ENCODE results near the gene CHST9.

Gene CHST9

DNA sequence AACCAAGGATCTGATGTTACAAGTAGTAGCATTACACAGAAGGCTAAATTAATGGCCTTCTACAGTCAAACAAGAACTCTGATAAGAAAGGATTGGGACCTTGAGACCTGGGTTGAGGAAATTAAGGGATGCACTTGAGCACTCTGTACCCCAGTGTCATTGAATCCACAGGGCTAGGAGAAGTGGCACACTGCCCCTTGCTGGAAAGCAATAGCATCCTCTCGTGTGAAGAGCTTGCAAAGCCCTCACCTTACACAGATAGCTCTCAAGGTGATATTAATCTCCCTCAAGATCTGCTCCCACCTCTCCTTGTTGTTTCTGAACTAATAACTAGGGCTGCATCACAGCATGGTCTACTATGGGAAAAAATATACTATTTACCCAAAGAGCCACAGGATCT lies 26.5 kb upstream of the CHST9 start:
- WGBS, 2 experiments (ENCODE audit: insufficient coverage in 2 of 2), result 57 to 67% methylated on average over 1 of the region's 1 CpG
- Histone ChIP-seq H3K4me1 (ENCODE audit: control insufficient read depth, insufficient read depth, low read length, poor library complexity, severe bottlenecking) (no peaks in the 10 kb centered on the region), H3K27ac (ENCODE audit: low read depth, low read length, severe bottlenecking) (no peak overlapping the region), H3K36me3 (ENCODE audit: control insufficient read depth, insufficient read depth, low read length) (no peaks in the 10 kb centered on the region), H3K4me3 (ENCODE audit: extremely low read depth, insufficient read depth, low read length, poor library complexity, severe bottlenecking) (no peak overlapping the region), H3K9me3 (ENCODE audit: control insufficient read depth, low read length) (no peaks in the 10 kb centered on the region)

DNA sequence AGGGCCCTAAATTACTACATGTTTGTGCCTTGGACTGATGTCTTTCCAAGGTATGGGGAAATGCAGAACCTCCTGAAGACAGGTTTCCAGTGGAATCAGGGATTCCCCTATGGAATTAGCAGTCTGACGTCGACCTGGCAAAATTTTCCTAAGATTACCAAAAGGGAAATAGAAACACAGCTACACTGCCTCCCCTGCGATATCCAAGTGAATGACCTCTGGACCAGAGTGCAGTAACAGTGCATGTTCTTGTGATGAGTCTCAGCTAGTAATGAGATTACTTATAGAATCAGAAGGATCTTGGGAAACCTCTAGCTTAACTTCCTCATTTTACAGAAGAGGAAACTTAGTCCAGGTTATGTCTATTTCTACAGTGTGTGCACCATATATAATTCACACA lies 21.3 kb upstream of the CHST9 start:
- H3K4me1 ChIP-seq (ENCODE audit: control insufficient read depth, insufficient read depth, low read length, poor library complexity, severe bottlenecking), result no peaks in the 10 kb centered on the region
- no peak overlapping the region for H3K4me3 ChIP-seq (ENCODE audit: extremely low read depth, insufficient read depth, low read length, poor library complexity, severe bottlenecking)
- H3K36me3 ChIP-seq (ENCODE audit: control insufficient read depth, insufficient read depth, low read length), result no peaks in the 10 kb centered on the region
- H3K27ac ChIP-seq (ENCODE audit: low read depth, low read length, severe bottlenecking), result no peak overlapping the region
- H3K9me3 ChIP-seq (ENCODE audit: control insufficient read depth, low read length), result no peaks in the 10 kb centered on the region
- 83 to 100% methylated on average over 1 to 3 of the region's 3 CpGs for WGBS, 2 experiments (ENCODE audit: insufficient coverage in 2 of 2)

DNA sequence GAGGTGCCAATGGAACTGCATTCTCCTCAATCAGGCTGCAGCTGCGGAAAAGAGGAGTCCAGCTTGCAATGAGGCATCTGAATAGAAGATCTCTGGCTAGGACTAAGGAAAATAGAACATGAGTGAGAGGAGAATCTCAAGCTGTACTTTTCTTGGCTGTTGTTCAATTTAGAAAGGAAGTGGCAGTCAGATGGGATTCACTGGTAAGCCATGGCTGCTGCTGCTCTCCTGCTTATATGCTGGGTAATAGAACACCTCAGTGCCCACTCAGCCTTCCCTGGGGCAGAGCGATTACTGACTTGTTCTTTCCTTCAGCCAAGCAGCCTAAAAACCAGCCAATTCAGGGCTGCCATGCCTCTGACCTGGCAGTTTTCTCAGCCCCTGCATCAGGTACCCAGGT lies 17.6 kb upstream of the CHST9 start:
- 57 to 94% methylated on average over 1 to 2 of the region's 2 CpGs for WGBS, 2 experiments (ENCODE audit: insufficient coverage in 2 of 2)
- H3K4me3 ChIP-seq (ENCODE audit: extremely low read depth, insufficient read depth, low read length, poor library complexity, severe bottlenecking), result no peak overlapping the region
- H3K4me1 ChIP-seq (ENCODE audit: control insufficient read depth, insufficient read depth, low read length, poor library complexity, severe bottlenecking), result no peaks in the 10 kb centered on the region
- no peak overlapping the region for H3K27ac ChIP-seq (ENCODE audit: low read depth, low read length, severe bottlenecking)
- H3K9me3 ChIP-seq (ENCODE audit: control insufficient read depth, low read length), result no peaks in the 10 kb centered on the region
- no peaks in the 10 kb centered on the region for H3K36me3 ChIP-seq (ENCODE audit: control insufficient read depth, insufficient read depth, low read length)

DNA sequence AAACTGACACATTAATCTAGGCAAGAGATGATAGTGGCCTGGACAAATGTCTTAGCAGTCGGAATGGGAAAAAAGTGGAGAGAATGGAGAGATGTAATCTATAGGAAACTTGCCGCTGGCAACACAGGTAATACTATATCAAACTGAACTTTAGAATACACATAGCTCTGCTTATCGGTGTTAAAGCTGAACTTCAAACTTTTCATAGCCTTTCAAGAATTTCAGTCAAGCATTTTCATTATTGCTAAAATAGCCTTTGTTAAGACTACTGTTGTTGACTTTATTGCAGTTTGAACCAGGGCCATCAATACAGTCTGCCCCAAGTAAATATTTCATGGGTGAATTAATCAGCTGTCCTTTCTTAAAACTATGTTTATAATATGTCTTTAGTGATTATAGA lies 12.9 kb upstream of the CHST9 start:
- WGBS, 2 experiments (ENCODE audit: insufficient coverage in 2 of 2), result 90 to 93% methylated on average over 2 to 3 of the region's 3 CpGs
- no peaks in the 10 kb centered on the region for H3K9me3 ChIP-seq (ENCODE audit: control insufficient read depth, low read length)
- no peak overlapping the region for H3K27ac ChIP-seq (ENCODE audit: low read depth, low read length, severe bottlenecking)
- H3K4me3 ChIP-seq (ENCODE audit: extremely low read depth, insufficient read depth, low read length, poor library complexity, severe bottlenecking), result no peak overlapping the region
- H3K36me3 ChIP-seq (ENCODE audit: control insufficient read depth, insufficient read depth, low read length), result no peaks in the 10 kb centered on the region
- no peaks in the 10 kb centered on the region for H3K4me1 ChIP-seq (ENCODE audit: control insufficient read depth, insufficient read depth, low read length, poor library complexity, severe bottlenecking)

DNA sequence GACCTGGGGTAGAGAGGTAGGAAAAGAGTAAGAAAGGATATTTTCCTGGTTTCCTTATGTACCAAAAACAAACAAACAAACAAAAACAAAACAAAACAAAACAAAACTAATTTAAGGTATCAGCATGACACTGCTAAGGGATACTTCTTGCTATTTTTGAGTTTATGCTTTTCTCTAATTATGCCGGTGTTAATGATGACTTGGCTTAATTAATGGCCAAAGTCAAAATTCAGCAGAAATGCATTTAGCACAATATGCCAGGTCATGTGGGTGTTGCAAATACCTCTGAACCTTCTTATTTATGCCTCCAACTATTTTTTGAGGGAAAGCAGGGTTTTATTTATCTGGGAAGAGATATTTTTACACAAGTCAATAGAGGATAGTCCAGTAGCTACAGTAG lies 3.2 kb upstream of the CHST9 start:
- H3K9me3 ChIP-seq (ENCODE audit: control insufficient read depth, low read length), result no peaks in the 10 kb centered on the region
- no peaks in the 10 kb centered on the region for H3K4me1 ChIP-seq (ENCODE audit: control insufficient read depth, insufficient read depth, low read length, poor library complexity, severe bottlenecking)
- H3K27ac ChIP-seq (ENCODE audit: low read depth, low read length, severe bottlenecking), result no peak overlapping the region
- no peak overlapping the region for H3K4me3 ChIP-seq (ENCODE audit: extremely low read depth, insufficient read depth, low read length, poor library complexity, severe bottlenecking)
- 100% methylated on average over 1 of the region's 1 CpG; no CpG with 5 or more reads in 1 of the 2 experiments for WGBS, 2 experiments (ENCODE audit: insufficient coverage in 2 of 2)
- no peaks in the 10 kb centered on the region for H3K36me3 ChIP-seq (ENCODE audit: control insufficient read depth, insufficient read depth, low read length)

DNA sequence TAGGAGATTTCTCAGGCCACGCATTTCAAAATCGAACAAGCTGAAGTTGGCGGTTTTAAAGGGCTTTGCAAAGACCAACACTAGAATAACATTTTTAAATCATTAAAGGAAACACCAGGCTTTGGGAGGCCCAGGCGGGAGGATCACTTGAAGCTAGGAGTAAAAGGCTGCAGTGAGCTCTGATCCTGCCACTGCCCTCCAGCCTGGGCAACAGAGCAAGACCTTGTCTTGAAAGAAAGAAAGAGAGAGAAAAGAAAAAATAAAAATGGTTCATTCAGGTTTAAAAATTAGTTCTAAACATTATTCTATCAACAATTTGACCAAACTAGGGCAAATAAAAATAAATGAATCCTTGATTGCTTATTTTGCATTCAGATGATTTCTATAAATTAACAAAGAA lies 789 bp upstream of the CHST9 start:
- no peaks in the 10 kb centered on the region for H3K4me1 ChIP-seq (ENCODE audit: control insufficient read depth, insufficient read depth, low read length, poor library complexity, severe bottlenecking)
- H3K27ac ChIP-seq (ENCODE audit: low read depth, low read length, severe bottlenecking), result no peak overlapping the region
- 82 to 90% methylated on average over 2 to 4 of the region's 4 CpGs for WGBS, 2 experiments (ENCODE audit: insufficient coverage in 2 of 2)
- no peaks in the 10 kb centered on the region for H3K9me3 ChIP-seq (ENCODE audit: control insufficient read depth, low read length)
- no peaks in the 10 kb centered on the region for H3K36me3 ChIP-seq (ENCODE audit: control insufficient read depth, insufficient read depth, low read length)
- no peak overlapping the region for H3K4me3 ChIP-seq (ENCODE audit: extremely low read depth, insufficient read depth, low read length, poor library complexity, severe bottlenecking)

DNA sequence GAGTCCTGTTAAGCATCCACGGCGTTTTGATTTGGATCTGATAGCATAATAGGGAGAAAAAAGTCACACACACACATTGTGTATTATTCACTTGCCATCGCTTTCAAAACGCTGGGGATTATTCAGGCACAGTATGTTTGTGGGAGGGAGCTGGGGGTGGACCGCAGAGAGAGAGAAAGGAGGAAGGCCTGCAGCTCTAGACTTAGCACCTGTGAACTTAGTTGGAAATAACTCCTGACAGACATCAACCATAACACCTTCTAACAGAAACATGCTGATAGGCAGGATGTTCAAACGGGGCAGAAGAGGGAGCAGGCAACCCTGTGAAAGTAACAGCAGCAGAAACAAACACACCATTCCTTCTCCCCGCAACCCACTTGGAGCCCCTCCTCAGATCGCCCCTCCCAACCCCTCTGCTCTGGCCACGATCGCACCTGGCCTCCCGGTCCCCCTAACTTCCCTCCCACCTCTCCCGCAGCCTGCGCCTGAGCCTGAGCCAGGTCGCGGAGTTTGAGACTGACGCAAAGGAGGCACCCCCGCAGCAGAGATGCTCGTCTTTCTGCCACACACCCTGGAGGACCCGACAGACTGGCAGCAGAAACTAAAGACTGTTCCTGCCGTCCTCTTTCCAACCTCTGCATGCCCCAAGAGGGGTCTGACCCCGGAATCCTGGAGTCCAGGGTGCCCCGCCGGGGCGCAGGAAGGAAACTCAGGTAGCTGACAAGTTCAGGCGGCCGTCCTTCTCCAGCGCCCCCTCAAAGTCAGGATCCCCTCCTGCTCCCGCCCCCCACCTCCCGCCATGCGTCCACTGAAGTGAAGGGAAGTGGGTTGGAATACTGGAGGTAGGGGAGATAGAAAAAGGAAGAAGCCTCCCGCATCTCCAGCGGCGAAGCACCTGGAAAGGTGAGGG lies 738 bp downstream of the CHST9 start:
- Histone ChIP-seq H3K27ac (ENCODE audit: low read depth, low read length, severe bottlenecking) (no peak overlapping the region), H3K4me1 (ENCODE audit: control insufficient read depth, insufficient read depth, low read length, poor library complexity, severe bottlenecking) (no peaks in the 10 kb centered on the region), H3K4me3 (ENCODE audit: extremely low read depth, insufficient read depth, low read length, poor library complexity, severe bottlenecking) (peak overlapping the region; percentile 42), H3K36me3 (ENCODE audit: control insufficient read depth, insufficient read depth, low read length) (no peaks in the 10 kb centered on the region), H3K9me3 (ENCODE audit: control insufficient read depth, low read length) (no peaks in the 10 kb centered on the region)
- WGBS, 2 experiments (ENCODE audit: insufficient coverage in 2 of 2), result 1 to 4% methylated on average over 8 to 10 of the region's 33 CpGs

DNA sequence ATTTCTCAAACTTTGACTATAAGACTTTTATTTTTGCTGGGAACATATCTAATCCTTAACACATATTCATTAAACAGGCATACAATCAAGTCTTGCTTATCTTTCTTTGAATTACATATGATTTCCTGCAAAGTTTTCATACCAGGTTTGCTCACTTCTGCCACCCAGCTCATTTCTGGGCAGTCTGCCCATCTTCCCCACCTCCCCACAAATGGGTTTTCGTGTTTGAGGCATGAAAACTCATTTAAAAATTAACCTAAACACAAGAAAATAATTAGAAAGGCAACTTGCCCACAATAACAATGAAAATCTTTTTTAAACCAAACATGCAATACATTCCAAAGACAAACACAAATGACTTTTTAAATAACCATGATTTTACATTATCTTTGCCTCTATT lies 3.4 kb downstream of the CHST9 start:
- WGBS, 2 experiments (ENCODE audit: insufficient coverage in 2 of 2), result 100% methylated on average over 1 of the region's 1 CpG; no CpG with 5 or more reads in 1 of the 2 experiments
- no peaks in the 10 kb centered on the region for H3K9me3 ChIP-seq (ENCODE audit: control insufficient read depth, low read length)
- no peaks in the 10 kb centered on the region for H3K36me3 ChIP-seq (ENCODE audit: control insufficient read depth, insufficient read depth, low read length)
- H3K4me1 ChIP-seq (ENCODE audit: control insufficient read depth, insufficient read depth, low read length, poor library complexity, severe bottlenecking), result peaks cover 7% of the 10 kb centered on the region
- H3K27ac ChIP-seq (ENCODE audit: low read depth, low read length, severe bottlenecking), result no peak overlapping the region
- no peak overlapping the region for H3K4me3 ChIP-seq (ENCODE audit: extremely low read depth, insufficient read depth, low read length, poor library complexity, severe bottlenecking)

DNA sequence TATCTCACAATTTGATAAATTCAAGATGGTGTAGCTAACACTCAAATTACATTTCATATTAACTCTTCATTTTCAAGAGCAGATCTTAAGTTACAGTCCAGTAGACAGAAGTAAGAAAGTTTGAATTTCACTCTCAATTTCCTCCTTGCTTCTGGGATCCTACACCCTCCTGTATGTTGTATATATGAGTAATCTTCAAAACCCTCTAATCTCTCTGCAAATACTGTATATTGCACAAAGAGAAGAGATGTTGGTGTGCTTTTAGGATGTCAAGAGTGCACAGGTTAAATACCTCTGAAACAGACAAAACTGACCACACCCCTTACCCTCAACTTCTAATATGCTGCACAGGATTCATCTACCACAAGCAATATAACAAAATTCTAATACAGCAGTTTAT lies 6.7 kb downstream of the CHST9 start:
- Histone ChIP-seq H3K27ac (ENCODE audit: low read depth, low read length, severe bottlenecking) (no peak overlapping the region), H3K4me3 (ENCODE audit: extremely low read depth, insufficient read depth, low read length, poor library complexity, severe bottlenecking) (no peak overlapping the region), H3K4me1 (ENCODE audit: control insufficient read depth, insufficient read depth, low read length, poor library complexity, severe bottlenecking) (peaks cover 14% of the 10 kb centered on the region), H3K9me3 (ENCODE audit: control insufficient read depth, low read length) (no peaks in the 10 kb centered on the region), H3K36me3 (ENCODE audit: control insufficient read depth, insufficient read depth, low read length) (no peaks in the 10 kb centered on the region)

DNA sequence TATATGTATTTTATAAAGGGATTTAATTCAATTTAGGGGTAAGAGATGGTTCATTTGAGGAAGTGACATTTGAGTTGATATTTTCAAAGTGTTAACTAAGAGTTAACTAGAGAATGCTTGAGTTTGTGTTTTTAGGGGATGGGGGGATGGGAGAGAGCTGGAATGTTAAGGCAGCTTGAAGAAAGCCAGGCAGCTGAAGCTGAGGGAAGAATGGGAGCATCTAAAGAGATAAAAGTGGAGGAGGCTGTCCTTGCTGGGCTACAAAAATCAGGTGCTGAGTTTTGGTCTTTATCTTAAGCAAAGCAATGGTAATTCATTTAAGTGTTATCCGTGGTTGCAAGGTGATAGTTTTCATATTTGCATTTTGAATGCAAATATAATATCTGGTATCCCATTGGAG lies 9.2 kb downstream of the CHST9 start:
- 0% methylated on average over 1 of the region's 1 CpG; no CpG with 5 or more reads in 1 of the 2 experiments for WGBS, 2 experiments (ENCODE audit: insufficient coverage in 2 of 2)
- Histone ChIP-seq H3K36me3 (ENCODE audit: control insufficient read depth, insufficient read depth, low read length) (no peaks in the 10 kb centered on the region), H3K4me1 (ENCODE audit: control insufficient read depth, insufficient read depth, low read length, poor library complexity, severe bottlenecking) (peaks cover 14% of the 10 kb centered on the region), H3K27ac (ENCODE audit: low read depth, low read length, severe bottlenecking) (no peak overlapping the region), H3K4me3 (ENCODE audit: extremely low read depth, insufficient read depth, low read length, poor library complexity, severe bottlenecking) (no peak overlapping the region), H3K9me3 (ENCODE audit: control insufficient read depth, low read length) (no peaks in the 10 kb centered on the region)

DNA sequence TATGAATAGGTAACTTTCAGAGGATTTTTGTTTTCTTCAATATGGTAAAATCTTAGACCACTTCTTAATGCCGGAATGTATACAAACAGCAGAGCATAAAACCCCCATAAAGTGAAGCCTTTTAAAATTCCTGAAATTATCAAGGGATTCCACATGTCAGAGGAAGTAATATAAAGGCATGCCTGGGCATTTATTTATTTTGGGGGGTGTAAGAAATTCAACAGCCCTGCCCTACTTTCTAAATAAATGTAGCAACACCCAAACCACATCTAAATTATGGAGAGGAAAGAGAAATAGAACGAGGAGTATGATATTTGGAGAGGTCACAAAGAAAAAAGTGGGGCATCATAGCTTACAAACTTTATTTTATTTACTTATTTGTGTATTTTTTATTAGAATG lies 9.9 kb downstream of the CHST9 start:
- Histone ChIP-seq H3K4me1 (ENCODE audit: control insufficient read depth, insufficient read depth, low read length, poor library complexity, severe bottlenecking) (peaks cover 14% of the 10 kb centered on the region), H3K9me3 (ENCODE audit: control insufficient read depth, low read length) (no peaks in the 10 kb centered on the region), H3K36me3 (ENCODE audit: control insufficient read depth, insufficient read depth, low read length) (no peaks in the 10 kb centered on the region), H3K4me3 (ENCODE audit: extremely low read depth, insufficient read depth, low read length, poor library complexity, severe bottlenecking) (no peak overlapping the region), H3K27ac (ENCODE audit: low read depth, low read length, severe bottlenecking) (no peak overlapping the region)
- no CpG with 5 or more reads among the region's 2 CpGs for WGBS, 2 experiments (ENCODE audit: insufficient coverage in 2 of 2)
